OCI-LY1 (cell line): Measurements from ENCODE around the gene NCBP1.

Source experiments
- CTCF ChIP-seq: fragments of 200-600 bp; sonication (generic), shearing (Covaris generic); IDR thresholded peaks from 2 replicates; pipeline ENCODE4 v1.5.1; 2017; ENCODE audit warnings: mild to moderate bottlenecking, antibody characterized with exemption, low read length, moderate library complexity, mixed read lengths
- EZH2 ChIP-seq: fragments of 200-600 bp; sonication (generic), shearing (Covaris generic); IDR thresholded peaks from 2 replicates; pipeline ENCODE4 v1.8.0; 2017; ENCODE audit warnings: borderline replicate concordance, mixed run types, mild to moderate bottlenecking, antibody characterized with exemption, low read length, moderate library complexity, mixed read lengths

DNA sequence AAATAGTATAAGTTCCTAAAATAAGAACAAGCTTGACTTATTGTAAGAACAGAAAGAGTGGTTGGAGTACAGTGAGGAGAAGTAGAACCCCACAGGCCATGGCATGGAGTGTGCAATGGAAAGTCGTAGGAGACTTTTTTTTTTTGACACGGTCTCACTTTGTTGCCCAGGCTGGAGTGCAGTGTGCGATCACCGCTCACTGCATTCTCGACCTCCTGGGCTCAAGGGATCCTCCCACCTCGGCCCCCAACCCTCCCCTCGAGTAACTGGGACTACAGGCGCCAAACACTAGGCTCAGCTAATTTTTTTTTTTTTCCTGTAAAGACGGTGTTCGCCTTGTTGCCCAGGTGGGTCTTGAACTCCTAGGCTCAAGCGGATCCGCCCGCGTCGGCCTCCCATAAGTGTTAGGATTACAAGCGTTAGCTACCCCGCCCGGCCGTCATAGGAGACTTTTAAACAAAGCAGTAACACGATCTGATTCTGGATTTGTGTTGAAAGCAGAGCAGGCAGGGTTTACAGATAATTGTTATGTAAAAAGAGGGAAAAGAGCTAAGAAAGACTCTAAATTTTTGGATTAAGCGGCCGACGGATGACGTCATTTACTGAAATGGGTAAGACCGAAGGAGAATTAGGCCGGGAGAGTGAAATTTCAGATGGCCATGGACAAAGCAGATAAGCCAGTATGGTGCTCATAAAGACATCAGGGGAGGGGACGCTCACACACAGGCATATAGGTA is 1.2 kb upstream of the NCBP1 start:
- no peak for TF ChIP-seq CTCF
- no peak for TF ChIP-seq EZH2
